Measurements from ENCODE around the gene CABCOCO1. TPM values are rescaled to one million over a fixed set of nuclear protein-coding genes. Genes with fewer than 3 reads are reported as not detected.
A peak's percentile ranks its signal among the peaks of the same experiment; 100 is the strongest.

Gene CABCOCO1
- polyA plus RNA-seq, 1 of the 3 experiments (the other 2 are of a cell fraction): 0.71 TPM

- Histone ChIP-seq H3K9me2 (no peaks in the 10 kb centered on the region), H4K20me1 (ENCODE audit: insufficient read depth) (no peaks in the 10 kb centered on the region), H3K36me3 (replicated peaks in 1 of 2; ENCODE audit: control insufficient read depth in 1 of 2, insufficient read depth in 2 of 2, low read length in 1 of 2) (no peaks in the 10 kb centered on the region), H3K79me2 (ENCODE audit: insufficient read depth) (no peaks in the 10 kb centered on the region), H3K27me3 (ENCODE audit: insufficient read depth) (no peaks in the 10 kb centered on the region), H3K4me2 (peak overlapping the region; percentile 15; the same call in 1 of the 2 replicates), H2AFZ (ENCODE audit: low read depth) (peak overlapping the region; percentile 77; the same call in 1 of the 2 replicates), H3K4me1 (ENCODE audit: control insufficient read depth in 1 of 2, insufficient read depth in 2 of 2, low read depth in 1 of 2, low read length in 1 of 2) (peaks cover 30 to 49% of the 10 kb centered on the region in 2 experiments; a peak in 3 of 4 replicates), H3K4me3 (ENCODE audit: low read depth in 2 of 2, low read length in 1 of 2) (no peak overlapping the region), H3K9me3 (no peaks in the 10 kb centered on the region), H3F3A (replicated peaks; ENCODE audit: insufficient read depth) (peaks cover 4% of the 10 kb centered on the region), H3K27ac (ENCODE audit: low read depth in 2 of 2, low read length in 1 of 2) (peak overlapping the region; percentile 35 to 64; a peak in 3 of 4 replicates), H3K9ac (peak overlapping the region; percentile 2; the same call in 1 of the 2 replicates)
- TF ChIP-seq TEAD4 (IDR thresholded peaks at IDR 0.05; ENCODE audit: borderline replicate concordance, insufficient read depth) (no peak; the same call in 1 of the 2 replicates), EZH2phosphoT487 (IDR thresholded peaks at IDR 0.05; ENCODE audit: borderline replicate concordance, low read depth) (no peak), MXI1 (IDR thresholded peaks at IDR 0.05; ENCODE audit: low read depth, low read length) (no peak), TAF1 (IDR thresholded peaks at IDR 0.05; ENCODE audit: borderline replicate concordance, low read depth, low read length) (no peak), USF2 (IDR thresholded peaks at IDR 0.05; ENCODE audit: borderline replicate concordance, low read depth, low read length) (no peak), GABPA (IDR thresholded peaks at IDR 0.05; ENCODE audit: low read depth) (no peak), GATA2 (CRISPR knock-in tag; IDR thresholded peaks at IDR 0.05) (no peak), RXRA (IDR thresholded peaks at IDR 0.05; ENCODE audit: borderline replicate concordance, low read depth) (no peak), SMC3 (IDR thresholded peaks at IDR 0.05; ENCODE audit: low read depth, low read length) (no peak), RCOR1 (IDR thresholded peaks at IDR 0.05; ENCODE audit: low read length) (no peak), SIN3A (IDR thresholded peaks at IDR 0.05; ENCODE audit: borderline replicate concordance, low read depth, low read length) (no peak), IRF3 (IDR thresholded peaks at IDR 0.05; ENCODE audit: low read depth, low read length) (no peak), REST (IDR thresholded peaks at IDR 0.05; ENCODE audit: low read depth, low read length) (no peak), TCF12 (IDR thresholded peaks at IDR 0.05) (no peak), POLR2AphosphoS5 (IDR thresholded peaks at IDR 0.05; ENCODE audit: low read depth, low read length) (no peak), RFX5 (IDR thresholded peaks at IDR 0.05; ENCODE audit: low read length) (no peak), MAX (IDR thresholded peaks at IDR 0.05; ENCODE audit: low read depth) (no peak), ZBTB33 (IDR thresholded peaks at IDR 0.05; ENCODE audit: borderline replicate concordance, low read depth) (no peak), NFIC (IDR thresholded peaks at IDR 0.05; ENCODE audit: borderline replicate concordance) (no peak)
- POLR2A ChIA-PET: no interaction called here
- WGBS (ENCODE audit: low lambda C conversion rate): 68% methylated on average over 6 of the region's 6 CpGs
- CTCF ChIA-PET: interaction anchor here (0.9 to 3.1 kb wide), 5 partner anchors 9 to 150 kb away, joined by 3 to 15 read pairs (median 4); partner anchors contain the start of gene ARID5B
- DNase-seq: no peak
Observed at GRCh38 chr10:61752111-61753011, 89.6 kb downstream of the CABCOCO1 start.
